Fibroblast of skin of left biceps (primary cell): ENCODE results near the gene RFX4.

ENCODE experiments used
- DNase-seq, 2 experiments: peaks; one replicate each; pipeline ENCODE4 v3.0.0-alpha.2; 2013; ENCODE audit warnings: low read depth in 2 of 2

RFX4 gene

GRCh38 chr12:106804668-106805067 is 221.9 kb downstream of the RFX4 start:
- no peak for DNase-seq
